GM23248 (cell line): ENCODE data around the gene UBE2B.

ENCODE experiments used
- EZH2 ChIP-seq: fragments of 200-600 bp; sonication (generic); IDR thresholded peaks from 2 replicates; pipeline ENCODE4 v1.6.1; 2018; ENCODE audit warnings: antibody characterized with exemption, mild to moderate bottlenecking; ENCODE audit not compliant: insufficient read depth, poor library complexity, severe bottlenecking
- EZH2phosphoT487 ChIP-seq: fragments of 200-600 bp; sonication (generic); IDR thresholded peaks from 2 replicates; pipeline ENCODE4 v1.6.1; 2018; ENCODE audit warnings: antibody characterized with exemption, moderate library complexity, mild to moderate bottlenecking, low read depth; ENCODE audit not compliant: insufficient read depth

GRCh38 chr5:134345996-134346395 is 25.4 kb upstream of the UBE2B start:
- TF ChIP-seq EZH2 = no peak
- no peak for TF ChIP-seq EZH2phosphoT487
